Peyer's patch (tissue), 4 donors: Measurements from ENCODE around the gene MDC1. TPM values are rescaled to one million over a fixed set of nuclear protein-coding genes. Genes with fewer than 3 reads are reported as not detected.
"Not testable (repeated sequence)": the region's sequence is repeated elsewhere in the genome, so short reads cannot be mapped to it uniquely, and the experiment has no call there.

Experiments used
- DNase-seq, 3 donors: peaks; one replicate each; pipeline ENCODE4 v3.0.0-alpha.2; 2017 to 2019
- H3K27ac ChIP-seq, 4 donors: fragments of 200-600 bp; sonication (generic); one replicate each; pipeline ENCODE4 v1.5.1; 2016 to 2019
- H3K27me3 ChIP-seq, 2 donors: fragments of 200-600 bp; sonication (generic); one replicate each; pipeline ENCODE4 v1.5.1; 2019
- H3K36me3 ChIP-seq, 3 donors: fragments of 200-600 bp; sonication (generic); one replicate each; pipeline ENCODE4 v1.5.1; 2016 to 2019
- H3K4me1 ChIP-seq, 4 donors: fragments of 200-600 bp; sonication (generic); one replicate each; pipeline ENCODE4 v1.5.1; 2016 to 2019
- H3K4me3 ChIP-seq, 4 donors: fragments of 200-600 bp; sonication (generic); 1 replicate in 3 of 4; 2 replicates in 1 of 4; pipeline ENCODE4 v1.5.1; 2016 to 2019; ENCODE audit warnings: mild to moderate bottlenecking in 1 of 4
- H3K9me3 ChIP-seq, 4 donors: fragments of 200-600 bp; sonication (generic); one replicate each; pipeline ENCODE4 v1.5.1; 2016 to 2019; ENCODE audit warnings: mild to moderate bottlenecking in 1 of 4
- POLR2A ChIP-seq, 2 donors: fragments of 450-650 bp; IDR thresholded peaks; one replicate each; pipeline ENCODE4 v1.5.1; 2017; ENCODE audit warnings: antibody characterized with exemption in 2 of 2, mild to moderate bottlenecking in 2 of 2, moderate library complexity in 2 of 2
- total RNA-seq, 4 donors: library from RNA; depleted of rRNA; stranded (reverse); fragments of >200 nt; gene quantifications; one replicate each; pipeline ENCODE4 v1.1.0, GENCODE V29; 2016
- TF ChIP-seq, protein P1 (sequence below), 6 experiments: fragments of 450-650 bp in 4 of 6; fragments of 200-600 bp in 2 of 6; sonication (generic) in 1 of 6; IDR thresholded peaks; one replicate each; pipeline ENCODE4 v1.5.1; 2017 to 2019; ENCODE audit warnings: antibody characterized with exemption in 6 of 6, mild to moderate bottlenecking in 3 of 6, moderate library complexity in 1 of 6

MDC1 gene
- total RNA-seq, 4 donors from 2014 or later: 7.5 to 51.2 (median 19.4) TPM

DNA sequence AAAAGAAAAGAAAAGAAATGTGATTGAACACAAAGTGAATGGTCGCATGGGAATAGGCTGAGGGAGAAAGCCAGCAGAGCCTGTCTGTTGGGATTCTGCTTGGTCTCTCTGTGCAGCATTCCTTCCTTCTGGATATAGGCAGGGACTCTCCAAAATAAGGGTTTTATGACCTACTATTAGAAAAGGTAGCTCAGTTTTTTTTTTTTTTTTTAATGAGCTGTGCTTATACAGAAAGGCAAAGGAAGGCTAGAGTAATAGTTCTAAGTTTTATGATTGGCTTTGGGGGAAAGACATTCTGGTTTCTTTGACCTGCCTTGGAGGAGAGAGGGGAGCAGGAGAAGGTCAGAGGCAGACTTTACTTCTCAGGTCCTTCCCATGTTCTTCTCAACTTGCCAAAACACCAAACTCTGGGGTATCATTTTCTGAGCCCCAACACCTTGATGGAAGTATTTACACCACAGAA lies 46.1 kb upstream of the MDC1 start:
- peak overlapping the region in 1 of 4 donors; percentile 58 for H3K27ac ChIP-seq
- H3K27me3 ChIP-seq: no peaks in the 10 kb centered on the region
- H3K4me3 ChIP-seq: no peak overlapping the region
- DNase-seq: no peak
- H3K9me3 ChIP-seq: no peaks in the 10 kb centered on the region
- H3K4me1 ChIP-seq: peaks cover 0 to 9% (median 0%) of the 10 kb centered on the region in 4 donors
- no peak for TF ChIP-seq POLR2A (IDR thresholded peaks at IDR 0.05)
- TF ChIP-seq, protein P1, sequence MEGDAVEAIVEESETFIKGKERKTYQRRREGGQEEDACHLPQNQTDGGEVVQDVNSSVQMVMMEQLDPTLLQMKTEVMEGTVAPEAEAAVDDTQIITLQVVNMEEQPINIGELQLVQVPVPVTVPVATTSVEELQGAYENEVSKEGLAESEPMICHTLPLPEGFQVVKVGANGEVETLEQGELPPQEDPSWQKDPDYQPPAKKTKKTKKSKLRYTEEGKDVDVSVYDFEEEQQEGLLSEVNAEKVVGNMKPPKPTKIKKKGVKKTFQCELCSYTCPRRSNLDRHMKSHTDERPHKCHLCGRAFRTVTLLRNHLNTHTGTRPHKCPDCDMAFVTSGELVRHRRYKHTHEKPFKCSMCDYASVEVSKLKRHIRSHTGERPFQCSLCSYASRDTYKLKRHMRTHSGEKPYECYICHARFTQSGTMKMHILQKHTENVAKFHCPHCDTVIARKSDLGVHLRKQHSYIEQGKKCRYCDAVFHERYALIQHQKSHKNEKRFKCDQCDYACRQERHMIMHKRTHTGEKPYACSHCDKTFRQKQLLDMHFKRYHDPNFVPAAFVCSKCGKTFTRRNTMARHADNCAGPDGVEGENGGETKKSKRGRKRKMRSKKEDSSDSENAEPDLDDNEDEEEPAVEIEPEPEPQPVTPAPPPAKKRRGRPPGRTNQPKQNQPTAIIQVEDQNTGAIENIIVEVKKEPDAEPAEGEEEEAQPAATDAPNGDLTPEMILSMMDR (IDR thresholded peaks at IDR 0.05): no peak
- no peaks in the 10 kb centered on the region for H3K36me3 ChIP-seq

DNA sequence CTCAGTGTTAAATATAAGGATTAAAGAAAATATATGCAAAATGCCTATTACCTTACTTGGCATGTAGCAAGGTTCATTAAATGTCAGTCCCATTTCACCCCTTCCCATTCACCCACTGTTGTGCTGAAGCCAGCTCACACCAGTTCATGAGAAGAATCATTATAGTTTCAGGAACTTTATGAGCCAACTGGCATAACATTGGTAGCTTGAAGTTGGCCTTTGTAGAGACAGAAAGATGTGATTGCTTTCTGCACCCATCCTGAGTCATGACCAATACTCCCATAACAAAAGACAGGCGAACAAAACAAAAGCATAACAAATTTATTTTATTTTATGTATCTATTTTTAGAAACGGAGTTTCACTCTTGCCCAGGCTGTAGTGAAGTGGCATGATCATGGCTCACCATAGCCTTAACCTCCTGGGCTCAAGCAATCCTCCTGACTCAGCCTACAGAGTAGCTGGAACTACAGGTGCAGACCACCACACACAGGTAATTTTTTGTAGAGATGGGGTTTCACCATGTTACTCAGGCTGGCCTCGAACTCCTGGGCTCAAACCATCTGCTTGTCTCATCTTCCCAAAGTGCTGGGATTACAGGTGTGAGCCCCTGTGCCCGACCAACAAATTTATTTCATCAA lies 44.8 kb upstream of the MDC1 start:
- no peak overlapping the region for H3K4me3 ChIP-seq
- no peaks in the 10 kb centered on the region for H3K36me3 ChIP-seq
- H3K27ac ChIP-seq: no peak overlapping the region
- TF ChIP-seq POLR2A (IDR thresholded peaks at IDR 0.05): no peak
- TF ChIP-seq, protein P1 (IDR thresholded peaks at IDR 0.05): no peak
- H3K4me1 ChIP-seq: peaks cover 0 to 9% (median 0%) of the 10 kb centered on the region in 4 donors
- no peaks in the 10 kb centered on the region for H3K9me3 ChIP-seq
- DNase-seq: no peak
- no peaks in the 10 kb centered on the region for H3K27me3 ChIP-seq

DNA sequence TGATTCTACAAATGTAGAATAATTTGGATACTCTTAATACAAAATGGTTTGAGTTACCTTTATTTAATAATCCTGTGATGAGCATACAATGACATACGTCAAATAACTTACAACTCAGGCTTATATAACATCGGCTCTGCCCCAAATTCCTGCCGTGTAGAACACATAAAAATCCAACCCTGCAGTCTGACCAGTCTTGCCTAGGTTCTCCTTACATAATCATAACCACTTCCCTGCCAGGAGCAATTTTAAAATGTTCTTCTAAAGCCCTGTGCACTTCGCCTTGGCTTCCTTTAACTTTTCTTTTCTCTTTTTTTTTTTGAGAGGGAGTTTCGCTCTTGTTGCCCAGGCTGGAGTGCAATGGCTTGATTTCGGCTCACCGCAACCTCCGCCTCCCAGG lies 43.5 kb upstream of the MDC1 start:
- no peaks in the 10 kb centered on the region for H3K9me3 ChIP-seq
- H3K27me3 ChIP-seq: no peaks in the 10 kb centered on the region
- no peak overlapping the region for H3K27ac ChIP-seq
- no peak overlapping the region for H3K4me3 ChIP-seq
- H3K4me1 ChIP-seq: peaks cover 0 to 9% (median 0%) of the 10 kb centered on the region in 4 donors
- H3K36me3 ChIP-seq: no peaks in the 10 kb centered on the region
- no peak for DNase-seq
- TF ChIP-seq POLR2A (IDR thresholded peaks at IDR 0.05): no peak
- TF ChIP-seq, protein P1 (IDR thresholded peaks at IDR 0.05): no peak

DNA sequence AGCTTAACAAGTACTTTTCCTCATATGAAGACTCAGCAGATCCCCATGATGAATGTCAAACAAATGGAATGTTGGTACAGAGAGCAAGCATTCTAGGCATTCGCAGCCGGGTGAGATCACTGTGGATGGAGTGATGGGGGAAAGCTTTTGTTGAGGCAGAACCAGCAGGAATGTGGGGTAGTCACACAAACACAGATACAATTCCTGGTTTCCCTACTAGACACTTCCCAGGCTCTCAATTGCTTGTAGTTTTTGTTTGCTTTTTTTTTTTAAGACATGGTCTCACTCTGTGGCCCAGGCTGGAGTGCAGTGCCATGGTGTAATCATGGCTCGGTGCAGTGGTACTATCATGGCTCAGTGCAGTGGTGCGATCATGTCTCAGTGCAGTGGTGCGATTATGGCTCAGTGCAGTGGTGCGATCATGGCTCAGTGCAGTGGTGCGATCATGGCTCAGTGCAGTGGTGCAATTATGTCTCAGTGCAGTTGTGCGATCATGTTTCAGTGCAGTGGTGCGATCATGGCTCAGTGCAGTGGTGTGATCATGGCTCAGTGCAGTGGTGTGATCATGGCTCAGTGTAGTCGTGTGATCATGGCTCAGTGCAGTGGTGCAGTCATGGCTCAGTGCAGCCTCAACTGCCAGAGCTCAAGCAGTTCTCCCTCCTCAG lies 42.6 kb upstream of the MDC1 start:
- peak overlapping the region in 1 of 4 donors; percentile 6 for H3K27ac ChIP-seq
- no peak for TF ChIP-seq POLR2A (IDR thresholded peaks at IDR 0.05)
- TF ChIP-seq, protein P1 (IDR thresholded peaks at IDR 0.05): no peak

DNA sequence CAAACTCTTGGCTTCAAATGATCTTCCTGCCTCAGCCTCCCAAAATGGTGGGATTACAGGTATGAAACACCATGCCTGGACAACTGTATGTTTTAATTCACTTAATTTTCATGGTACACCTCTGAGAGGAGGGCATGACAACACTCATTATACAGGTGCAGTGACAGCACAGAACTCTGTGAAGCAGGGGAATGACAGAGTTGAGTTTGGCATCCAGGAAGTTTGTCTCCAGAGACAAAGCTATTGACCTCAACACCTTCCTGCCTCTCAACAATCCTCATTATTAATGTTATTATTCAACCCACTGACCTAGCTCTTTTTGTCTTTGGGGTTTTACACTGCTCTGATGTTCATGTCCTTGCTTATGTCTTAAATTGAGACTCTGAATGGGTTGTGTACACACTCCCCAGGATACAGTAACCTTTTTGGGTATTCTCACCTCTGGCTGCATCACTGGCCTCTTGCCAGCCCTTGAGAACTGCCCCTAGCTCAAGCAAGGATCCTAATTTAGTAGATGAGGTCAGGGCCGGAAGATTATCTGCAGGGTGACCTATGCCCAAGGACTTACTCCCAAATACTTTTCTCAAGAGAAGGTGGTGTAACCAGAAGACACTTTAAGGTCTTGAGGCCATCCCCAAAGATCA lies 40.3 kb upstream of the MDC1 start:
- no peak for DNase-seq
- Histone ChIP-seq H3K27ac (no peak overlapping the region), H3K4me3 (no peak overlapping the region), H3K9me3 (no peaks in the 10 kb centered on the region), H3K27me3 (no peaks in the 10 kb centered on the region), H3K36me3 (no peaks in the 10 kb centered on the region), H3K4me1 (peaks cover 0 to 6% (median 0%) of the 10 kb centered on the region in 4 donors)
- TF ChIP-seq POLR2A (IDR thresholded peaks at IDR 0.05): no peak
- TF ChIP-seq, protein P1 (IDR thresholded peaks at IDR 0.05): no peak

More for the DNA sequence above, 42.6 kb upstream of the MDC1 start:
- H3K4me3 ChIP-seq: no peak overlapping the region
- H3K27me3 ChIP-seq: no peaks in the 10 kb centered on the region
- H3K9me3 ChIP-seq: no peaks in the 10 kb centered on the region
- peaks cover 0 to 9% (median 0%) of the 10 kb centered on the region in 4 donors for H3K4me1 ChIP-seq
- no peaks in the 10 kb centered on the region for H3K36me3 ChIP-seq
- DNase-seq: no peak

DNA sequence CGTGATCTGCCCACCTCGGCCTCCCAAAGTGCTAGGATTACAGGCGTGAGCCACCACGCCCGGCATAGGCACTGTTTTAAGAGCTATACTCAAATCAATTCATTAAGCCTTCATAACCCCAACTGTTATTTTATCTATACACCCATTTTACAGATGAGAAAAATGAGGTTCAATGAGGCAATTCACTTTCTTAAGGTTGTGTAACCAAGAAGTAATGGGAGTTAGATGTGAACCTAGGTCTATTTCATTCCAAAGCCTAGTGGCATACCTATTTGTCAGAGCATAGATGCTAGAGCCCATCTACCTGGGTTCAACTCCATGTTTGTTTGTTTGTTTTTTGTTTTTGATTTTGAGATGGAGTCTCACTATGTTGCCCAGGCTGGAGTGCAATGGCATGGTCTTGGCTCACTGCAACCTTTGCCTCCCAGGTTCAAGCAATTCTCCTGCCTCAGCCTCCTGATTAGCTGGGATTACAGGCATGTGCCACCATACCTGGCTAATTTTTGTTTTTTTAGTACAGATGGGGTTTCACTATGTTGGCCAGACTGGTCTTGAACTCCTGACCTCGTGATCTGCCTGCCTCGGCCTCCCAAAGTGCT lies 39.4 kb upstream of the MDC1 start:
- not testable (repeated sequence) for H3K27me3 ChIP-seq, H3K9me3 ChIP-seq, DNase-seq, H3K36me3 ChIP-seq, H3K4me3 ChIP-seq, H3K27ac ChIP-seq
- H3K4me1 ChIP-seq: peaks cover 0 to 15% (median 0%) of the 10 kb centered on the region in 4 donors
